Bronchial epithelial cell (primary cell): ENCODE data around the gene IGSF9. TPM values are rescaled to one million over a fixed set of nuclear protein-coding genes. Genes with fewer than 3 reads are reported as not detected.
A peak's percentile ranks its signal among the peaks of the same experiment; 100 is the strongest.

Experiments used
- DNase-seq: peaks from one replicate; pipeline ENCODE4 v3.0.0-alpha.2; 2010; ENCODE audit warnings: low read depth
- FAIRE-seq: peaks from 2 replicates; lab custom pipeline; 2011; peaks lifted over from hg19 to GRCh38; lab: Jason Lieb, UNC
- H3K27me3 ChIP-seq: 2 replicates; pipeline ENCODE4 v1.5.1; 2011; ENCODE audit warnings: low read length; ENCODE audit not compliant: control insufficient read depth, insufficient read depth
- H3K36me3 ChIP-seq: 2 replicates; pipeline ENCODE4 v1.5.1; 2011; ENCODE audit warnings: low read length; ENCODE audit not compliant: control insufficient read depth, insufficient read depth
- H3K4me3 ChIP-seq: 2 replicates; pipeline ENCODE4 v1.5.1; 2011; ENCODE audit warnings: mild to moderate bottlenecking, low read depth, low read length, control low read depth
- CTCF ChIP-seq: IDR thresholded peaks from 2 replicates; pipeline ENCODE4 v1.5.1; 2011; ENCODE audit warnings: mild to moderate bottlenecking, moderate library complexity, low read length, control low read depth, inconsistent platforms; ENCODE audit not compliant: insufficient read depth, severe bottlenecking
- total RNA-seq: library from RNA; depleted of rRNA; stranded (reverse); fragments of >200 nt; gene quantifications from 2 replicates; pipeline ENCODE4 v1.2.1, GENCODE V29; 2014

Gene IGSF9
- total RNA-seq, 1 donor from 2014 or later: 6.3 TPM

DNA sequence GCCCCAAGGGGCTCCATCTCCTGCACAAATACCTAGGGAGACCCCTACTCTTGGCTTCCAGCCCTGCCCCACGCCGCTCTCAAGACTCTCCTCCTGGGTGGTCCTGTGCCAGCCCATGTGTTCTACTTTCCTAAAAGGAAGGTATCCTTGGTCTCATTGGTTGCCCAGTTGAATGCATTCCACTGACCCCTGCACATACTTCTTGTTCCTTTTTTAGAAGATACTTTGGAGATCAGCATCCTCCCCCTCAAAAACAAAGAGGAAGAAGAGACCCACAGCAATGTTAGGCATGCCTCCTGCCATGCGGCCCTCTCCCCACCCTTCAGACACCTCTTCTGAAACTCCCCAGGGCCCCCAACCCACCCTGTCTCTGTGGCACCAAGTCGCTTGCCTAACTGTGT is 4.6 kb upstream of the IGSF9 start:
- FAIRE-seq: no peak
- H3K36me3 ChIP-seq: no peaks in the 10 kb centered on the region
- no peak for TF ChIP-seq CTCF
- H3K27me3 ChIP-seq: no peaks in the 10 kb centered on the region
- no peak for DNase-seq
- H3K4me3 ChIP-seq: no peak overlapping the region

DNA sequence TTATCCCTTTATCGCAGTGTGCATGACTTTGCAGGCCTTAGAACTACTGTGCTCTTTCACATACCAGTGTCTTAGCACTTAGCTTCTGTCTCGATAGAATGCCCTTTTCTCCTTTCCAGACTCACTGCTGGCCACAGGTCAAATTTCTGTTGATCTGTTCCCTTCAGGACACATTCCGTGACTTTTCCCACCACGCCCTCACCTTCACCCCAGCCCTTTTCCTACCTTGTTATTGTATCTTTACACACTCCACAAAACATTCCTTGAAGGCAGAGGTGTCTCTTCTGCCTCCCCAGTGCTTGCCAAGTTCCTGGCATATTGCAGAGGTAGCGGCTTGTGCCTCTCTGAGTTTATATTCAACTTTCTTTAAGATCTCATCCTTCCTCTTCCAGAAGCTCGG is 3.7 kb upstream of the IGSF9 start:
- Histone ChIP-seq H3K36me3 (no peaks in the 10 kb centered on the region), H3K4me3 (no peak overlapping the region), H3K27me3 (no peaks in the 10 kb centered on the region)
- no peak for DNase-seq
- FAIRE-seq: no peak
- TF ChIP-seq CTCF: no peak

GRCh38 chr1:159947942-159948341 is 2.5 kb upstream of the IGSF9 start:
- no peak for TF ChIP-seq CTCF
- FAIRE-seq: no peak
- Histone ChIP-seq H3K36me3 (peaks cover 1% of the 10 kb centered on the region), H3K27me3 (no peaks in the 10 kb centered on the region), H3K4me3 (no peak overlapping the region)
- no peak for DNase-seq

- peak; percentile 47 for FAIRE-seq
Observed at GRCh38 chr1:159946242-159947187, 1.1 kb upstream of the IGSF9 start.

GRCh38 chr1:159944623-159945455 is 574 bp downstream of the IGSF9 start:
- TF ChIP-seq CTCF: no peak
- DNase-seq: peak; percentile 29
- H3K27me3 ChIP-seq: no peaks in the 10 kb centered on the region
- H3K36me3 ChIP-seq: peaks cover 3% of the 10 kb centered on the region
- FAIRE-seq: no peak
- peak overlapping the region; percentile 62 for H3K4me3 ChIP-seq

More at GRCh38 chr1:159946242-159947187, 1.1 kb upstream of the IGSF9 start:
- TF ChIP-seq CTCF: no peak
- Histone ChIP-seq H3K4me3 (no peak overlapping the region), H3K36me3 (peaks cover 3% of the 10 kb centered on the region), H3K27me3 (no peaks in the 10 kb centered on the region)
- DNase-seq: no peak
